Suprapubic skin (tissue), 3 donors: ENCODE measurements around the gene TAF10.

ENCODE experiments used
- POLR2A ChIP-seq, 2 donors: fragments of 450-650 bp; IDR thresholded peaks; one replicate each; pipeline ENCODE4 v1.6.1; 2017; ENCODE audit warnings: antibody characterized with exemption in 2 of 2, mild to moderate bottlenecking in 2 of 2, moderate library complexity in 2 of 2
- TF ChIP-seq, protein P1 (sequence below), 2 donors: fragments of 200-600 bp in 1 of 2; fragments of 450-650 bp in 1 of 2; sonication (generic) in 1 of 2; IDR thresholded peaks; one replicate each; pipeline ENCODE4 v1.5.1; 2016 to 2019; ENCODE audit warnings: antibody characterized with exemption in 2 of 2, mild to moderate bottlenecking in 1 of 2, moderate library complexity in 1 of 2

DNA sequence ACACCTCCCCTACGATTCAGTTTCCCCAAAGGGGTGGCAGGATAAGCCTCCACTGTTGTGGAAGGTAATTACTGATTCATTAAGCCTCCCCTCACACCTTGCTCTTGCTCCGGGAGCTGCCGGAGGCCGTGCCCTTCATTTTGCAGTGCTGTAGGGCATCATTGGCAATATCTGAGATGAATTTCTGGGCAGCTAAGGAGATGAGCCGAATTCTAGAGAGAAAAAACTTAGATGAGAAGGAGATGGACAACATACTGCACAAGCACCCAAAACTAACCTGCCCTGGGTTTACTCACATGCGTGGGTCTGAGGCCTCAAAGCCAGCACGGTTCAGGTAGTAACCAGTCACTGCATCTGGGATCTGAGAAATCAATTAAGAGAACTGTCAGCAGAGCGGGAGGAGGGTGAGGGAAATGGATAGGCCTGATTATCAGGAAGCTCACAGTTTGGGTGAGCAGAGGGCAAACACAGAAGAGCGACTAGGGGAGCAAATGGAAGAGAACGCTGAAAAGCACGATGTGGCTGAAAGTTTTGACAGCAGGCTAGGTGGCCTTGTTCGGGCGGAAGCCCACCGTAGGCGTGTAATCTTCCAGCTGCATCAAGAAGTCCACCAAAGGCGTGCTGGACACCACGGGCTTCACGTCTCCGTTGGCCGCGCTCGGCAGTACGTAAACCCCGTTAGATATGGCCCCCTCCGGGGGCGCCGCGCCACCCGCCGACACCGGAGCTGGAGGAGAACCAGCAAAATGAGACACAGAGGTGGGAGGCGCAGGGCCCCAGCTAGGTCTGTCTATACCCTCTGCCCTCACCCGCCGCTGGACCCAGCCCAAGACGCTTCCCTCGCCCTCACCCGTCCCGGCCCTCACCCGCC is 689 bp downstream of the TAF10 start:
- TF ChIP-seq, protein P1, sequence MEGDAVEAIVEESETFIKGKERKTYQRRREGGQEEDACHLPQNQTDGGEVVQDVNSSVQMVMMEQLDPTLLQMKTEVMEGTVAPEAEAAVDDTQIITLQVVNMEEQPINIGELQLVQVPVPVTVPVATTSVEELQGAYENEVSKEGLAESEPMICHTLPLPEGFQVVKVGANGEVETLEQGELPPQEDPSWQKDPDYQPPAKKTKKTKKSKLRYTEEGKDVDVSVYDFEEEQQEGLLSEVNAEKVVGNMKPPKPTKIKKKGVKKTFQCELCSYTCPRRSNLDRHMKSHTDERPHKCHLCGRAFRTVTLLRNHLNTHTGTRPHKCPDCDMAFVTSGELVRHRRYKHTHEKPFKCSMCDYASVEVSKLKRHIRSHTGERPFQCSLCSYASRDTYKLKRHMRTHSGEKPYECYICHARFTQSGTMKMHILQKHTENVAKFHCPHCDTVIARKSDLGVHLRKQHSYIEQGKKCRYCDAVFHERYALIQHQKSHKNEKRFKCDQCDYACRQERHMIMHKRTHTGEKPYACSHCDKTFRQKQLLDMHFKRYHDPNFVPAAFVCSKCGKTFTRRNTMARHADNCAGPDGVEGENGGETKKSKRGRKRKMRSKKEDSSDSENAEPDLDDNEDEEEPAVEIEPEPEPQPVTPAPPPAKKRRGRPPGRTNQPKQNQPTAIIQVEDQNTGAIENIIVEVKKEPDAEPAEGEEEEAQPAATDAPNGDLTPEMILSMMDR (IDR thresholded peaks at IDR 0.05) = no peak
- TF ChIP-seq POLR2A (IDR thresholded peaks at IDR 0.05) = no peak
